HG03045 (cell line): ENCODE measurements around the gene ANKMY1.
"Not testable (repeated sequence)": the region's sequence is repeated elsewhere in the genome, so short reads cannot be mapped to it uniquely, and the experiment has no call there.

Experiments
- ATAC-seq: cut with Tn5 transposase; IDR thresholded peaks from one replicate; pipeline ENCODE4 v1.9.1; 2021; ENCODE audit warnings: mild to moderate bottlenecking, moderate library complexity; ENCODE audit not compliant: unreplicated experiment

ANKMY1 gene

DNA sequence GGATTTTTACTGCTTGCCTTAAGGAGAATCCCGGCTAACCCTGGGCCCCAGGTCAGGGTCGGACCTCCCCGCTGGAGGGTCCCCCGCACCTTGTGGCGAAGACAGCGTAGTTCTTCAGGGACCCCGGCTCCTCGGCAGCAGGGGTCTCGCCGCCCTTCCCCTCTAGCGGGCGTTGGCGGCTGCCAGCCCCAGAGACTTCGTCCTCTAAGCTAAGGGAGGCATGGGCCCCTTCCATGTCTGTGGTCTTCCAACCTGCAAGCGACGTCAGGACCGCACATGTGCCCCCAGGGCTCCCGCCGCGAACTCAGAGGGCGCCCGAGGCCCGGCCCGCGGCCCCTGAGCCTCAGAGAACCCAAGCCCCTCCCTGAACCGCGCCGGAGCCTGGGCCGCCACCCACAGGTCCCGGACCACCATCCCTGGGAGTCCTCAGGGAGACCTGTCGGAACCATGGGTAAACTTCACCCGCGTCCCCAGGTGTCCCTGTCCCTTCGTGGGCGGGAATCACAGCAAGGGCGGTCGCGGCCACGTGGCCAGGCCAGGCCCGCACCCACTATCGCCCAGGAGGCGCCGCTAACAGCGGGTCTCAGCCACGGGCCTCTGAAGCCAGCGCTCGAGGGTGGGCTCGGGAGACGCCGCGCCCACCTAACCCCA is 562 bp downstream of the ANKMY1 start:
- ATAC-seq, result no peak

DNA sequence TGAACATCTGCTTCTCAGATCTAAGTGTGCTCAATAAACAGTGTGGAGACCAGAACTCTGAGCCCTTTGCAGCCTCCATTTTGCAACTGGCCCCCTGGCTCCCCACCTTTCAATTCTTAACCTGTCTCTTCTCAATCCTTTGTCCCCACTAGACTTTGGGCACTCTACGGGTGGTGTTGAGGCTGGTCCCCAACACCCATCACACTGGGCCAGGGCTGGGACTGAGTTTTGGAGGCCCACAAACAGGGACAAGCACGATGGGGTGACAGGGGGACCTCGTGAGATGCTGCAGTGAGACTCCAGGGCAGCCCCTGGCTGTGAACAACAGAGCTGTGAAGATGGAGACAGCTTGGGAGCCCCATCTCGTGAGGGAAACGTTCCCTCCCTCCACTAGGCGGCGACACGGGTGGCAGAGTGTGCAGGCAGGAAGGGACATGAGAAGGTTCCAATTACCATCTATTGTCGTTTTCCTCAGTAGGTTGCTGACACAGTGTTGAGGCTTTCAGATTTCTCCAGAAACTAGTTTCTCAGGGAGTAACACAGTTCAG is 1.2 kb downstream of the ANKMY1 start:
- no peak for ATAC-seq

DNA sequence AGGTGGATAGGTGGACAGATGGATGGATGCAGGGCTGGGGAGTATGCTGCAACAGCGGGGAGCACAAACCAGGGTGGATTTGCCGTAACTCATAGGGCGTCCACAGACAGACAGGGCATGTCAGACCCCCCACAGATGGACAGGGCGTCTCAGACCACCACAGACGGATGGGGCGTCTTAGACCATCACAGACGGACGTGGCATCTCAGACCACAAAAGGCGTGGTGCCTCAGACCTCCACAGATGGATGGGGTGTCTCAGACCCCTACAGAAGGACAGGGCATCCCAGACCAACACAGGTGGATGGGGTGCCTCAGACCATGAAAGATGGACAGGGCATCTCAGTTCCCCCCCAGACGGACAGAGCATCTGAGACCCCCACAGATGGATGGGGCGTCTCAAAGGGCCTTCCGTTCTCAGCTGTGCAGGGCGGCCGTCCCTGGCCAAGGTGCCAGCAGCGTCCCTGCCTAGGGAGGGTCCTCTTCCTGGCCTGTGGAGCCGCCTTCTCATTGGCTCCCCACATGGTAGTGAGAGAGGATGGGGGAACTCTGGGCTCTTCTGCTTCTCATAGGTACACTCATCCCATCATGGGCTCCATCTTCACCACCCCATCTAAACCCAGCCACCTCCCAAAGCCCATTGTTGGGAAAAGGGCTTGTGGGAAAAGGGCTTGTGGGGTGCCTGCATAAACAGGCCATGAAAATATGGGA is 2.1 kb downstream of the ANKMY1 start:
- ATAC-seq, result no peak

- ATAC-seq, result no peak
Measured at GRCh38 chr2:240554767-240555493, 2.9 kb downstream of the ANKMY1 start.

- no peak for ATAC-seq
Measured at GRCh38 chr2:240553956-240554480, 3.8 kb downstream of the ANKMY1 start.

GRCh38 chr2:240551811-240552210 is 6.0 kb downstream of the ANKMY1 start:
- ATAC-seq, result no peak

- no peak for ATAC-seq
Measured at GRCh38 chr2:240551288-240551687, 6.5 kb downstream of the ANKMY1 start.

- ATAC-seq, result no peak
Measured at GRCh38 chr2:240539906-240540305, 17.9 kb downstream of the ANKMY1 start.

DNA sequence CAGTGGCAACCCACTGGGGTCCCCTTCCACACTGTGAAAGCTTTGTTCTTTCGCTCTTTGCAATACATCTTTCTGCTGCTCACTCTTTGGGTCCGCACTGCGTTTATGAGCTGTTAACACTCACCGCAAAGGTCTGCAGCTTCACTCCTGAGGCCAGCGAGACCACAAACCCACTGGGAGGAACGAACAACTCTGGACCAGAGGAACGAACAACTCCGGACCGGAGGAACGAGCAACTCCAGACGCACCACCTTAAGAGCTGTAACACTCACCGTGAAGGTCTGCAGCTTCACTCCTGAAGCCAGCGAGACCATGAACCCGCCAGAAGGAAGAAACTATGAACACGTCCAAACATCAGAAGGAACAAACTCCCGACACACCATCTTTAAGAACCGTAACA is 18.7 kb downstream of the ANKMY1 start:
- not testable (repeated sequence) for ATAC-seq

- no peak for ATAC-seq
Measured at GRCh38 chr2:240538031-240538780, 19.6 kb downstream of the ANKMY1 start.

DNA sequence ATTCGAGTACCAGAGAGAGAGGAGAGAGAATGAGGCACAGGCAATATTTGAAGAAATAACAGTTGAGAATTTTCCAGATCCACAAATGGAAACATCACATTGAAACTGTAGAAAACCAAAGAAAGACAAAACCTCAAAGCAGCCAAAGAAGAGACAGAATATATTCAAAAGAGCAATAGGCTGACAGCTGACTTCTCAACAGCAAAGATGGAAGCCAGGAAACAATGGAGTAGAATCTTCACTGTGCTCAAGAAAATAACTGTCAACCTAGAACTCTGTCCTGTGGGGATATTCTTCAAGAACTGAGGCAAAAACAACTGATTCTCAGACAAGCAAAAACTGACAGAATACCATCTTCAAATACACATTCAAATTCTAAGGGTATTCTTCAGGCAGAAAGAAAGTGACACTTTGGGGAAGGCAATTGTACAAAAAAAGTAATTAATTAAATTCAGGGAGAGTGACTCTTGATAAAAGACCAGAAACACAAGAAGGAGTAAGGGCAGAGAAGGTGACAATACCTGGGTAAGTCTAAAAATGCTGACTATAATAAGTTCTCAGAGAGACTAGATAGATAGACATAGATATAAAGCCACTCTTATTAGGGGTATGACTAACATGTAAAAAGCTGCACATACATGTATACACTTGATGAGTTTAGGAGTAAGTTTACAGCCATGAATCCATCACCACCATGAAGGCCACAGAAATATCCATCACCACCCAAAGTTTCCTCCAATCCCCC is 25.6 kb downstream of the ANKMY1 start:
- no peak for ATAC-seq

- ATAC-seq, result no peak
Measured at GRCh38 chr2:240531038-240531437, 26.8 kb downstream of the ANKMY1 start.

- no peak for ATAC-seq
Measured at GRCh38 chr2:240530181-240530580, 27.6 kb downstream of the ANKMY1 start.

DNA sequence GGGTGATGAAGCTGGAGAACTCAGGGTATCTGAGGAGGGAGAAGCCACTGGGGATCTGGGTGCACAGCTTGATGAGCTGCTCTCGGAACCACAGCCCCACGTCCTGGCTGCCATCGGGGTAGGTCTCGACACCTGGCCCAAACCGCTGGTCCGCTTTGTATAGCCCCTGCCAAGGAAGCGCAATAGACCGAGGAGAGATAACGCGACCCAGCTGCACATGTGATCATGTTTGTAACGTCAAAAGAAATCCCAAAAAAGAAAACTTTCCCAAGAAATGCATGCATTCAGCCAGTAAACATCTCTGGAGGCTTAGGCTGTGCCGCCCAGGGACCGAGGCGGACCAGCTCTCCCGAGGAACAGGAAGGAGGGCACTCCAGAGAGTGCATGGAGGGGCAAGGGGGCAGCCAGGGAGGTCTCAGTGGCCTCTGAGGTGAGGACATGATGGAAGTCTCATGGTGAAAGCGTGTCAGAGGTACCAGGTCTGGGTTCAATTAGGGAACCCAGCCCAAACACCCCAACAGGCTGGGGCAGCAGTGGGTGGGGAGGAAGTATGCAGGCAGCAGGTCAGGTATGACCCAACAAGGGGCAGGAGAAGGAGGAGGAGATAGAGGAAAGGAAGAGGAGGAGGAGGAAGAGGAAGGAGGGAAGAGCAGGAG is 28.3 kb downstream of the ANKMY1 start:
- ATAC-seq, result no peak

DNA sequence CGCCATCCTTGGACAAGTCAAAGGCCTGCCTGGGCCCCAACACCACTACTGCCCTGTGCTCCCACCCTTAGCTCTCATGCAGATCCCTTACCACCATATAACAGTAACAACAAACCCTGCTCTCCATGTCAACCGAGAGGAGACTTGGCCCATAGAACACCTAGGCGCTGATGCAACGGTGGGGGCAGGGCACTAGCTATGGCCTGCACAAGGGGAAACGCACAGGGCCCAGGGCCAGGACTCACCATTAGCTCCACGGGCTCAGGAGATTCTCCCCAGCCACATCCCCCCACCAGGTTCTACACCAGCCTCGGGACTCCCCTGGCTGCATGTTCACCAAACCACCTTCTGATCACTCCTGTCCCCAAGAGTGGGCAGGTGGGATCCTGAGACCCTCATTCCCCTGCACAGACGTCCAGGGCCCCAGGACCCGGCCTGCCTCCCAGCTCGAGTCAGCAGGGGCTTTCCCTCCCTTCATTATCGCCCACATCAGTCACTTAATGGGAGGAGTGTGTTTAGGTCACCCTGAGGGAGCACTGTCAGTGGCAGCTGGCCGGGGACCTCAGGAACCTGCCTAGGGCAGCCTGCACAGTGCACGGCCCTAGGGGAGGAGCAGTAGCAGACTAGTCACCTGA is 29.3 kb downstream of the ANKMY1 start:
- ATAC-seq, result no peak

- no peak for ATAC-seq
Measured at GRCh38 chr2:240527153-240527750, 30.5 kb downstream of the ANKMY1 start.

- no peak for ATAC-seq
Measured at GRCh38 chr2:240526521-240526920, 31.3 kb downstream of the ANKMY1 start.

- no peak for ATAC-seq
Measured at GRCh38 chr2:240525802-240526201, 32.0 kb downstream of the ANKMY1 start.
